ENCODE results near the gene HOXC9. TPM values are rescaled to one million over a fixed set of nuclear protein-coding genes. Genes with fewer than 3 reads are reported as not detected.

HOXC9 gene
- total RNA-seq (2014; rRNA removed; shearing (Covaris generic)) = 9.6 and 14.2 TPM in 2 replicates

DNA sequence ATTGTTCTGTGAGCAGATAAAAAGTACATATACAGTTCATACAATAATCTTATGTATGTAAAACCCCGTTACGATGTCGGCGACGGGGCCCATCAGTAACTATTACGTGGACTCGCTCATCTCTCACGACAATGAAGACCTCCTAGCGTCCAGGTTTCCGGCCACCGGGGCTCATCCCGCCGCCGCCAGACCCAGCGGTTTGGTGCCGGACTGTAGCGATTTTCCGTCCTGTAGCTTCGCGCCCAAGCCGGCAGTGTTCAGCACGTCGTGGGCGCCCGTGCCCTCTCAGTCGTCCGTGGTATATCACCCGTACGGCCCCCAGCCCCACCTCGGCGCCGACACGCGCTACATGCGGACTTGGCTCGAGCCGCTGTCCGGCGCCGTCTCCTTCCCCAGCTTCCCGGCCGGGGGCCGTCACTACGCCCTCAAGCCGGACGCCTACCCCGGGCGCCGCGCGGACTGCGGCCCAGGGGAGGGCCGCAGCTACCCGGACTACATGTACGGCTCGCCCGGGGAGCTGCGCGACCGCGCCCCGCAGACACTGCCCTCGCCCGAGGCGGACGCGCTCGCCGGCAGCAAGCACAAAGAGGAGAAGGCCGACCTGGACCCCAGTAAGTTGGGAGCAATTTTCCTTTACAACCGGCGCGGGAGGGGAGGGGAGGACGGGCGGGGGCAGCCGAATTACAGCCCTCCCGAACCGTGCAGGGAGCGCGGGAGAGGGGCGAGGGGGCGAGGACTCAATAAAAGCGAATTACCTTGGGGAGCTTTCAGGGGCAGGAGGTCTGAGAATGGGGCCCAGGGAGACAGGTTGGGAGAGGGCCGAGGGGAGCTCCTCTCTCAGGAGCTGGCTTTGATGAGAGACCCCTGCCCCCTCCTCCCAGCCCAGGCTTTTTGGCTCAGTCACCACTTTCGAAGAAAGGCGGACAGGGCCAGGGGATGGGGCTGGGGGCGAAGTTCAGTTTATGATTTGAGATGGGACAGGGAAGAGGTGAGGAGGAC is at the start of gene HOXC9:
Gene HOXC9, plus strand, starts transcription at position 46 of the 999 bp plus-strand sequence. Its CDS starts 28 bp downstream, at position 74.
- peaks cover 55% of the 10 kb centered on the region for H3K4me1 ChIP-seq (replicated peaks)
- no peaks in the 10 kb centered on the region for H3K9me3 ChIP-seq (replicated peaks)
- 0 out of 2 replicates have a peak, but pooled peaks cover 5% of the 10 kb centered on the region for H3K36me3 ChIP-seq
- H3K4me3 ChIP-seq = peak within 1 kb of the TSS; percentile 71
- H3K27me3 ChIP-seq (replicated peaks) = no peaks in the 10 kb centered on the region
- peak in 1 of 2 experiments; percentile 83 for DNase-seq (ENCODE audit: low read depth in 1 of 2, low spot score in 2 of 2)
- H3K27ac ChIP-seq = peak within 1 kb of the TSS; percentile 89

GRCh38 chr12:53950437-53950773 is 49.6 kb upstream of the HOXC9 start:
- H3K27me3 ChIP-seq (replicated peaks) = no peaks in the 10 kb centered on the region

GRCh38 chr12:53950789-53951576 is 49.0 kb upstream of the HOXC9 start:
- H3K4me3 ChIP-seq = no peak overlapping the region
- no peaks in the 10 kb centered on the region for H3K27me3 ChIP-seq (replicated peaks)
- H3K36me3 ChIP-seq = peaks cover 8% of the 10 kb centered on the region
- peaks cover 33% of the 10 kb centered on the region for H3K4me1 ChIP-seq (replicated peaks)
- H3K27ac ChIP-seq = no peak overlapping the region
- peak in 1 of 2 experiments; percentile 39 for DNase-seq (ENCODE audit: low read depth in 1 of 2, low spot score in 2 of 2)
- H3K9me3 ChIP-seq (replicated peaks) = no peaks in the 10 kb centered on the region; the same call in 1 of the 2 replicates

More at GRCh38 chr12:53950437-53950773, 49.6 kb upstream of the HOXC9 start:
- DNase-seq (ENCODE audit: low read depth in 1 of 2, low spot score in 2 of 2) = no peak
- Histone ChIP-seq H3K9me3 (replicated peaks) (no peaks in the 10 kb centered on the region; the same call in 1 of the 2 replicates), H3K4me3 (no peak overlapping the region), H3K4me1 (replicated peaks) (peaks cover 28% of the 10 kb centered on the region), H3K27ac (no peak overlapping the region), H3K36me3 (peaks cover 14% of the 10 kb centered on the region)

DNA sequence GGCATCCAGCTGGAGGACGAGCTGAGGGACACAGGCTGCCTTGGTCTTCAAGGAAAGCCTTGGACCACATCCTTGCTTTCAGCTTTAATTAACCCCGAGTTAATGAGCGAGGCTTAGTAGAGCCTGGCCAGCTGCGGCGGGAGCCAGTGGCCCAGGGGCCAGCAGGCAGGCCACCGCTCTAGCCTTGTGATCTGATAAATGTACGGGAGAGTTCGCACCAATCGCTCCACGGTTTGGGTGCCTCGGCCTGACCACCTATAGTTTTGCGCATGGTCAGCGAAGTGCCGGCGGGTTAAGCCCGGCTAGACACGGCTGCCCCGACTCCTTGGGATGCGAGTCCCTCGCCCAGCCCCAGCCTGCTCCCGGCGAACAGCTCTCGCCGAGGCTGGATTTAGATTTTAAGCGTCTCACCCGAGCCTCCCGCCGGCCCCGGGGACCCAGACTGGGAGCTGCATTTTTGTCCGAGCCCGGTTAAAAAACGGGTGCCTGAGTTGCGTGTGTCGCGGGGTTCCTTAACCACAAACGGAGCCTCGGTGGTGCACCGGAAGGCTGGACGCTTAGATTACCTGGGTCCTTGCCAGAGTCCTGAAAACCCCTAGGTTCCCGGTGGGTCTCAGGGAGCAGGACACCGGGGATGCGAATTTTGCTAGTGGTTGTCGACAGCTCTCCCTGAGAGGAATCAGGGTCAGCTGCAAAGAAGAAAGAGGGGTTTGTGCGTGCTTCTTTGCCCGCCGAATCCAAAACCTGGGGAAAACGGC is 48.2 kb upstream of the HOXC9 start:
- H3K27ac ChIP-seq = no peak overlapping the region
- H3K4me3 ChIP-seq = no peak overlapping the region
- peaks cover 8% of the 10 kb centered on the region for H3K36me3 ChIP-seq
- peak in 1 of 2 experiments; percentile 39 for DNase-seq (ENCODE audit: low read depth in 1 of 2, low spot score in 2 of 2)
- H3K4me1 ChIP-seq (replicated peaks) = peaks cover 38% of the 10 kb centered on the region
- H3K27me3 ChIP-seq (replicated peaks) = no peaks in the 10 kb centered on the region
- H3K9me3 ChIP-seq (replicated peaks) = no peaks in the 10 kb centered on the region; the same call in 1 of the 2 replicates

DNA sequence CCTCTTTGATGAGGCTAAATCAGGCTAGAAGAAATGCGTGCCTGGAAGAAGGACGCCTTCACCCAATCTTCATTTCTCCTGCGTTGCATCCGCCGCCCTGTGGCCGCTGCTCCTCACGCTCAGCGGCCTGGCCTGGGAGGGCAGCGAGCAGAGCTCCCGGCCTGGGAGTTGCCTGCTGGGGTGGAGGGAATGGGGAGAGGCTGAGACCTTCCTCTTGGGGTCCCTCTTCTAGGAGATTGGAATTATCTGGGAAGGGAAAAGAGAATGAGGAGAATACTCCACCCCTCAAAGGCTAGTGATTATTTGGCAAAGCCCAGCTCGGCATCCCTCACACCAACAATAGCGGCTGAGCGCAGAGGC is 47.6 kb upstream of the HOXC9 start:
- no peaks in the 10 kb centered on the region; the same call in 1 of the 2 replicates for H3K9me3 ChIP-seq (replicated peaks)
- H3K36me3 ChIP-seq = peaks cover 9% of the 10 kb centered on the region
- no peak overlapping the region for H3K4me3 ChIP-seq
- H3K27me3 ChIP-seq (replicated peaks) = no peaks in the 10 kb centered on the region
- peak in 1 of 2 experiments; percentile 34 for DNase-seq (ENCODE audit: low read depth in 1 of 2, low spot score in 2 of 2)
- H3K4me1 ChIP-seq (replicated peaks) = peaks cover 38% of the 10 kb centered on the region
- no peak overlapping the region for H3K27ac ChIP-seq

GRCh38 chr12:53952871-53953734 is 46.9 kb upstream of the HOXC9 start:
- Histone ChIP-seq H3K4me1 (replicated peaks) (peaks cover 35% of the 10 kb centered on the region), H3K27ac (no peak overlapping the region), H3K36me3 (peaks cover 9% of the 10 kb centered on the region), H3K27me3 (replicated peaks) (no peaks in the 10 kb centered on the region), H3K4me3 (no peak overlapping the region), H3K9me3 (replicated peaks) (no peaks in the 10 kb centered on the region; the same call in 1 of the 2 replicates)
- peak in 1 of 2 experiments; percentile 39 for DNase-seq (ENCODE audit: low read depth in 1 of 2, low spot score in 2 of 2)

- H3K4me1 ChIP-seq (replicated peaks) = peaks cover 26% of the 10 kb centered on the region
- H3K36me3 ChIP-seq = peaks cover 9% of the 10 kb centered on the region
- no peak overlapping the region for H3K27ac ChIP-seq
- H3K9me3 ChIP-seq (replicated peaks) = no peaks in the 10 kb centered on the region; the same call in 1 of the 2 replicates
- no peaks in the 10 kb centered on the region for H3K27me3 ChIP-seq (replicated peaks)
- peak overlapping the region; percentile 86 for H3K4me3 ChIP-seq
- DNase-seq (ENCODE audit: low read depth in 1 of 2, low spot score in 2 of 2) = no peak
Measured at GRCh38 chr12:53953831-53954693, 45.9 kb upstream of the HOXC9 start.

- Histone ChIP-seq H3K27ac (peak within 1 kb of the TSS; percentile 48), H3K27me3 (replicated peaks) (no peaks in the 10 kb centered on the region), H3K9me3 (replicated peaks) (no peaks in the 10 kb centered on the region; the same call in 1 of the 2 replicates), H3K4me1 (replicated peaks) (peaks cover 20% of the 10 kb centered on the region), H3K36me3 (peaks cover 9% of the 10 kb centered on the region), H3K4me3 (peak within 1 kb of the TSS; percentile 86)
- peak in 1 of 2 experiments; percentile 65 for DNase-seq (ENCODE audit: low read depth in 1 of 2, low spot score in 2 of 2)
Measured at GRCh38 chr12:53954694-53955035, 45.3 kb upstream of the HOXC9 start, which contains the start of gene HOXC12. Gene HOXC12, plus strand, starts transcription at chr12:53954903. Its CDS starts 27 bp downstream, at chr12:53954930.

DNA sequence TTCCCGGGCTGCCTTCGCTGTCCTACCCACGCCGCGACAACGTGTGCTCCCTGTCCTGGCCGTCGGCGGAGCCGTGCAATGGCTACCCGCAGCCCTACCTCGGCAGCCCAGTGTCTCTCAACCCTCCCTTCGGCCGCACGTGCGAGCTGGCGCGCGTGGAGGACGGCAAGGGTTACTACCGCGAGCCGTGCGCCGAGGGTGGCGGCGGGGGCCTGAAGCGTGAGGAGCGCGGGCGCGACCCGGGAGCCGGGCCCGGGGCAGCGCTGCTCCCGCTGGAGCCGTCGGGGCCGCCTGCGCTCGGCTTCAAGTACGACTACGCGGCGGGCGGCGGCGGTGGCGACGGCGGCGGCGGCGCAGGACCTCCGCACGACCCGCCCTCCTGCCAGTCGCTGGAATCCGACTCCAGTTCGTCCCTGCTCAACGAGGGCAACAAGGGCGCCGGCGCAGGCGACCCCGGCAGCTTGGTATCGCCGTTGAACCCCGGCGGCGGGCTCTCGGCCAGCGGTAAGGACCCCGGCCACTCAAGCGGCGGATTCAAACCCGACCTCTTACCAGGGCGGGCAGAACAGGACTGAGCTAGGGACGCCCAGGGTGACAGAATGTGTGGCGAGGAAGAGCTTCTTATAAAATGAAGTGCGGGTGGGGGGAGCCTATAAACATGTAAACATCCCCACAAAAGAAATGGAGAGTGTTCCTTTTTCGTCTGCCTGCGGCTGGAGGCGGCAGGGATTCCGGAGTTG is 44.8 kb upstream of the HOXC9 start:
- H3K27me3 ChIP-seq (replicated peaks) = no peaks in the 10 kb centered on the region
- peaks cover 9% of the 10 kb centered on the region for H3K36me3 ChIP-seq
- H3K4me3 ChIP-seq = peak overlapping the region; percentile 86
- H3K27ac ChIP-seq = peak overlapping the region; percentile 48
- no peaks in the 10 kb centered on the region; the same call in 1 of the 2 replicates for H3K9me3 ChIP-seq (replicated peaks)
- peak; percentile 55 to 79 for DNase-seq (ENCODE audit: low read depth in 1 of 2, low spot score in 2 of 2)
- H3K4me1 ChIP-seq (replicated peaks) = peaks cover 19% of the 10 kb centered on the region

DNA sequence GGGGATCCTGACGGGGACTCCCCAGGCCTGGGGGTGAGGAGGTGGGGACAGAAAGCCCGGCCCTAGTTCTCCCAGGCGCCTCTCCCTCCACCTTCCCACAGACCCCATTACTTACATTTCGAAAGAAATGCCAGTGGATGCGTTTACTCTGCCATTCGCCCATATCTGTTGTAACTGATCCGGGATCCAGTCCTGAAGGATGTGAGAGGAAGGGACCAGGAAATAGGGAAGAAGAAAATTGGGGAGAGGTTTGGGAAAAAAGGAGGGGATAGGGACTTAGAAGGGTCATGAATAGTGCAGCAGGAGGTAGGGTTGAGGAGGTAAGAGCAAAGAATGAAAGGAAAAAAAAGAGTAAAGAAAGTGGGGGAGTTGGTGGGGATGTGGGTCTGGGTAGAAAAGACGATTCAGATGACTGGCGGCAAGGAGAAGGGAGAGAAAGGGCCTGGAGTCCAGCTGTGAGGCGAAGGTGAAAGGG is 44.1 kb upstream of the HOXC9 start:
- H3K36me3 ChIP-seq = peaks cover 9% of the 10 kb centered on the region
- H3K4me3 ChIP-seq = peak overlapping the region; percentile 86
- no peaks in the 10 kb centered on the region for H3K27me3 ChIP-seq (replicated peaks)
- DNase-seq (ENCODE audit: low read depth in 1 of 2, low spot score in 2 of 2) = no peak
- H3K9me3 ChIP-seq (replicated peaks) = no peaks in the 10 kb centered on the region; the same call in 1 of the 2 replicates
- H3K27ac ChIP-seq = no peak overlapping the region
- peaks cover 19% of the 10 kb centered on the region for H3K4me1 ChIP-seq (replicated peaks)

All from SJSA1 (cell line).